Measurements from ENCODE around the gene NSD2.
"Not testable (repeated sequence)": the region's sequence is repeated elsewhere in the genome, so short reads cannot be mapped to it uniquely, and the experiment has no call there.

The NSD2 gene

GRCh38 chr4:1992468-1993168 is 121.4 kb downstream of the NSD2 start:
- Histone ChIP-seq H3K36me3 (ENCODE audit: control insufficient read depth in 2 of 2, insufficient read depth in 2 of 2, low read length in 2 of 2) (peaks cover 13 to 21% of the 10 kb centered on the region in 2 donors), H3K4me1 (ENCODE audit: control insufficient read depth, insufficient read depth, low read length) (no peaks in the 10 kb centered on the region), H3K27me3 (ENCODE audit: control insufficient read depth in 1 of 2, insufficient read depth in 2 of 2, low read length in 2 of 2) (no peaks in the 10 kb centered on the region), H3K4me3 (ENCODE audit: low read length in 2 of 2) (no peak overlapping the region), H3K27ac (ENCODE audit: low read length) (no peak overlapping the region), H3K9ac (ENCODE audit: low read length in 2 of 2) (no peak overlapping the region), H3K9me3 (ENCODE audit: control insufficient read depth in 2 of 2, low read length in 2 of 2) (peaks cover 0 to 2% of the 10 kb centered on the region in 2 donors)

- Histone ChIP-seq H3K27me3 (ENCODE audit: control insufficient read depth in 1 of 2, insufficient read depth in 2 of 2, low read length in 2 of 2) (no peaks in the 10 kb centered on the region), H3K9me3 (ENCODE audit: control insufficient read depth in 2 of 2, low read length in 2 of 2) (peaks cover 0 to 4% of the 10 kb centered on the region in 2 donors), H3K27ac (ENCODE audit: low read length) (no peak overlapping the region), H3K9ac (ENCODE audit: low read length in 2 of 2) (no peak overlapping the region), H3K36me3 (ENCODE audit: control insufficient read depth in 2 of 2, insufficient read depth in 2 of 2, low read length in 2 of 2) (peaks cover 13 to 23% of the 10 kb centered on the region in 2 donors), H3K4me1 (ENCODE audit: control insufficient read depth, insufficient read depth, low read length) (no peaks in the 10 kb centered on the region), H3K4me3 (ENCODE audit: low read length in 2 of 2) (no peak overlapping the region)
These were observed 122.0 kb downstream of the NSD2 start for GRCh38 chr4:1993169-1993516.

GRCh38 chr4:1993718-1994516 is 122.7 kb downstream of the NSD2 start:
- not testable (repeated sequence) for H3K27me3 ChIP-seq (ENCODE audit: control insufficient read depth in 1 of 2, insufficient read depth in 2 of 2, low read length in 2 of 2); H3K9ac ChIP-seq (ENCODE audit: low read length in 2 of 2); H3K27ac ChIP-seq (ENCODE audit: low read length); H3K4me3 ChIP-seq (ENCODE audit: low read length in 2 of 2); H3K9me3 ChIP-seq (ENCODE audit: control insufficient read depth in 2 of 2, low read length in 2 of 2); H3K4me1 ChIP-seq (ENCODE audit: control insufficient read depth, insufficient read depth, low read length)
- peaks cover 13 to 23% of the 10 kb centered on the region in 2 donors for H3K36me3 ChIP-seq (ENCODE audit: control insufficient read depth in 2 of 2, insufficient read depth in 2 of 2, low read length in 2 of 2)

- H3K9me3 ChIP-seq (ENCODE audit: control insufficient read depth in 2 of 2, low read length in 2 of 2): peaks cover 0 to 4% of the 10 kb centered on the region in 2 donors
- H3K4me3 ChIP-seq (ENCODE audit: low read length in 2 of 2): no peak overlapping the region
- no peak overlapping the region for H3K27ac ChIP-seq (ENCODE audit: low read length)
- H3K9ac ChIP-seq (ENCODE audit: low read length in 2 of 2): no peak overlapping the region
- H3K36me3 ChIP-seq (ENCODE audit: control insufficient read depth in 2 of 2, insufficient read depth in 2 of 2, low read length in 2 of 2): peaks cover 9 to 13% of the 10 kb centered on the region in 2 donors
- no peaks in the 10 kb centered on the region for H3K27me3 ChIP-seq (ENCODE audit: control insufficient read depth in 1 of 2, insufficient read depth in 2 of 2, low read length in 2 of 2)
- H3K4me1 ChIP-seq (ENCODE audit: control insufficient read depth, insufficient read depth, low read length): no peaks in the 10 kb centered on the region
These were observed 123.7 kb downstream of the NSD2 start for GRCh38 chr4:1994938-1995337.

- Histone ChIP-seq H3K9ac (ENCODE audit: low read length in 2 of 2) (no peak overlapping the region), H3K27me3 (ENCODE audit: control insufficient read depth in 1 of 2, insufficient read depth in 2 of 2, low read length in 2 of 2) (no peaks in the 10 kb centered on the region), H3K4me1 (ENCODE audit: control insufficient read depth, insufficient read depth, low read length) (no peaks in the 10 kb centered on the region), H3K4me3 (ENCODE audit: low read length in 2 of 2) (no peak overlapping the region), H3K36me3 (ENCODE audit: control insufficient read depth in 2 of 2, insufficient read depth in 2 of 2, low read length in 2 of 2) (peaks cover 0 to 3% of the 10 kb centered on the region in 2 donors), H3K27ac (ENCODE audit: low read length) (no peak overlapping the region), H3K9me3 (ENCODE audit: control insufficient read depth in 2 of 2, low read length in 2 of 2) (peaks cover 0 to 4% of the 10 kb centered on the region in 2 donors)
These were observed 125.8 kb downstream of the NSD2 start for GRCh38 chr4:1996866-1997611.

GRCh38 chr4:1997712-1998111 is 126.5 kb downstream of the NSD2 start:
- H3K4me3 ChIP-seq (ENCODE audit: low read length in 2 of 2): no peak overlapping the region
- H3K27me3 ChIP-seq (ENCODE audit: control insufficient read depth in 1 of 2, insufficient read depth in 2 of 2, low read length in 2 of 2): no peaks in the 10 kb centered on the region
- no peak overlapping the region for H3K27ac ChIP-seq (ENCODE audit: low read length)
- H3K36me3 ChIP-seq (ENCODE audit: control insufficient read depth in 2 of 2, insufficient read depth in 2 of 2, low read length in 2 of 2): peaks cover 0 to 3% of the 10 kb centered on the region in 2 donors
- H3K9ac ChIP-seq (ENCODE audit: low read length in 2 of 2): no peak overlapping the region
- no peaks in the 10 kb centered on the region for H3K4me1 ChIP-seq (ENCODE audit: control insufficient read depth, insufficient read depth, low read length)
- peaks cover 0 to 4% of the 10 kb centered on the region in 2 donors for H3K9me3 ChIP-seq (ENCODE audit: control insufficient read depth in 2 of 2, low read length in 2 of 2)

- Histone ChIP-seq H3K36me3 (ENCODE audit: control insufficient read depth in 2 of 2, insufficient read depth in 2 of 2, low read length in 2 of 2) (peaks cover 2 to 3% of the 10 kb centered on the region in 2 donors), H3K27ac (ENCODE audit: low read length) (no peak overlapping the region), H3K4me3 (ENCODE audit: low read length in 2 of 2) (no peak overlapping the region), H3K9me3 (ENCODE audit: control insufficient read depth in 2 of 2, low read length in 2 of 2) (peaks cover 0 to 4% of the 10 kb centered on the region in 2 donors), H3K4me1 (ENCODE audit: control insufficient read depth, insufficient read depth, low read length) (no peaks in the 10 kb centered on the region), H3K9ac (ENCODE audit: low read length in 2 of 2) (no peak overlapping the region), H3K27me3 (ENCODE audit: control insufficient read depth in 1 of 2, insufficient read depth in 2 of 2, low read length in 2 of 2) (no peaks in the 10 kb centered on the region)
These were observed 127.1 kb downstream of the NSD2 start for GRCh38 chr4:1998296-1998695.

GRCh38 chr4:1999308-1999707 is 128.1 kb downstream of the NSD2 start:
- H3K27ac ChIP-seq (ENCODE audit: low read length); H3K9me3 ChIP-seq (ENCODE audit: control insufficient read depth in 2 of 2, low read length in 2 of 2); H3K36me3 ChIP-seq (ENCODE audit: control insufficient read depth in 2 of 2, insufficient read depth in 2 of 2, low read length in 2 of 2); H3K4me1 ChIP-seq (ENCODE audit: control insufficient read depth, insufficient read depth, low read length); H3K27me3 ChIP-seq (ENCODE audit: control insufficient read depth in 1 of 2, insufficient read depth in 2 of 2, low read length in 2 of 2); H3K9ac ChIP-seq (ENCODE audit: low read length in 2 of 2); H3K4me3 ChIP-seq (ENCODE audit: low read length in 2 of 2): not testable (repeated sequence)

- H3K36me3 ChIP-seq (ENCODE audit: control insufficient read depth in 2 of 2, insufficient read depth in 2 of 2, low read length in 2 of 2); H3K9me3 ChIP-seq (ENCODE audit: control insufficient read depth in 2 of 2, low read length in 2 of 2); H3K4me1 ChIP-seq (ENCODE audit: control insufficient read depth, insufficient read depth, low read length); H3K27ac ChIP-seq (ENCODE audit: low read length); H3K4me3 ChIP-seq (ENCODE audit: low read length in 2 of 2); H3K27me3 ChIP-seq (ENCODE audit: control insufficient read depth in 1 of 2, insufficient read depth in 2 of 2, low read length in 2 of 2); H3K9ac ChIP-seq (ENCODE audit: low read length in 2 of 2): not testable (repeated sequence)
These were observed 132.2 kb downstream of the NSD2 start for GRCh38 chr4:2003361-2003760.

GRCh38 chr4:2006367-2006766 is 135.2 kb downstream of the NSD2 start:
- Histone ChIP-seq H3K36me3 (ENCODE audit: control insufficient read depth in 2 of 2, insufficient read depth in 2 of 2, low read length in 2 of 2) (peaks cover 0 to 5% of the 10 kb centered on the region in 2 donors), H3K9ac (ENCODE audit: low read length in 2 of 2) (no peak overlapping the region), H3K27me3 (ENCODE audit: control insufficient read depth in 1 of 2, insufficient read depth in 2 of 2, low read length in 2 of 2) (no peaks in the 10 kb centered on the region), H3K4me3 (ENCODE audit: low read length in 2 of 2) (no peak overlapping the region), H3K9me3 (ENCODE audit: control insufficient read depth in 2 of 2, low read length in 2 of 2) (no peaks in the 10 kb centered on the region), H3K4me1 (ENCODE audit: control insufficient read depth, insufficient read depth, low read length) (peaks cover 16% of the 10 kb centered on the region), H3K27ac (ENCODE audit: low read length) (no peak overlapping the region)
